Ovary (tissue), 9 donors: ENCODE measurements around the gene S100A16. TPM values are rescaled to one million over a fixed set of nuclear protein-coding genes. Genes with fewer than 3 reads are reported as not detected.

Source experiments
- DNase-seq, 5 donors: peaks; one replicate each; pipeline ENCODE4 v3.0.0-alpha.2; 2019 to 2020
- H3K27ac ChIP-seq, 2 donors: fragments of 200-600 bp; one replicate each; pipeline versions ENCODE4 v1.5.1 to v1.8.0; 2019 to 2022
- H3K27me3 ChIP-seq: fragments of 200-600 bp; one replicate; pipeline ENCODE4 v1.8.0; 2022
- H3K36me3 ChIP-seq: fragments of 200-600 bp; sonication (generic); one replicate; pipeline ENCODE4 v1.5.1; 2019
- H3K4me1 ChIP-seq: one replicate; pipeline ENCODE4 v1.8.1; 2013; ENCODE audit warnings: mild to moderate bottlenecking, moderate library complexity; ENCODE audit not compliant: insufficient read depth
- H3K4me3 ChIP-seq: fragments of 200-600 bp; sonication (generic); one replicate; pipeline ENCODE4 v1.5.1; 2017
- H3K9me3 ChIP-seq, 2 donors: fragments of 200-600 bp in 1 of 2; sonication (generic) in 1 of 2; one replicate each; pipeline versions ENCODE4 v1.5.1 to v1.8.1; 2013 to 2019; ENCODE audit warnings: mild to moderate bottlenecking in 1 of 2, moderate library complexity in 1 of 2
- CTCF ChIP-seq, 3 donors: fragments of 450-650 bp in 2 of 3; fragments of 200-600 bp in 1 of 3; IDR thresholded peaks; one replicate each; pipeline versions ENCODE4 v1.5.1 to v1.8.0; 2016 to 2022; ENCODE audit warnings: antibody characterized with exemption in 3 of 3, mild to moderate bottlenecking in 1 of 3
- EP300 ChIP-seq: sonication (generic); formaldehyde crosslinking; IDR thresholded peaks from one replicate; pipeline ENCODE4 v1.6.1; 2017; ENCODE audit warnings: antibody characterized with exemption
- POLR2A ChIP-seq: fragments of 450-650 bp; IDR thresholded peaks from one replicate; pipeline ENCODE4 v1.6.1; 2017; ENCODE audit warnings: antibody characterized with exemption, mild to moderate bottlenecking, moderate library complexity
- WGBS, 3 donors: extraction: QIAGEN DNeasy Blood & Tissue Kit in 1 of 3; methylation state at CpG; one replicate each; pipeline versions ENCODE4 v1.1.5 to v1.1.7; 2013 to 2017; 5-methylcytosine and 5-hydroxymethylcytosine counted together
- intact Hi-C, 4 donors: fragments of 100-400 bp; cut with DNase I; formaldehyde crosslinking; loops; one replicate each; pipeline versions ENCODE4 v1.11.0 to v1.15.1; 2022 to 2023
- polyA plus RNA-seq, 2 donors: library from polyadenylated mRNA; stranded (reverse); fragments of 200-250 nt in 1 of 2; fragments of 350-450 nt in 1 of 2; fragmentation: Illumina TruSeq in 1 of 2; extraction: RNeasy Lipid Tissue Mini Kit (QIAGEN cat#74804) in 1 of 2; gene quantifications; one replicate each; pipeline ENCODE4 v1.2.3, GENCODE V29; 2013 to 2014
- total RNA-seq, 7 donors: library from RNA; depleted of rRNA in 2 of 7; stranded (reverse); fragments of >200 nt in 2 of 7; fragmentation: NEBNext Ultra II Directional in 3 of 7; extraction: Animal tissue kit (Norgen Biotek cat#: 25700) in 3 of 7; gene quantifications; one replicate each; pipeline versions ENCODE4 v1.1.0 to v1.2.4, GENCODE V29; 2016 to 2023
- donor health status: DM: no; HTN: no; CAD: no; lungs with moderate emphysema.
- donor health status: DM: no; HTN: no; CAD: no.
- donor health status: Bipolar disorder and iron deficiency.
- donor health status: DM: yes; HTN: yes; CAD: no.
- donor health status: DM: no; HTN: no; CAD: no.
- donor health status: DM: yes; HTN: yes; CAD: no.

The S100A16 gene
- total and polyA plus RNA-seq, 9 donors = 40.7 to 200 (median 81.0) TPM

GRCh38 chr1:153561466-153561985, 51.4 kb downstream of the S100A16 start:
- DNase-seq = no peak
- H3K4me3 ChIP-seq = no peak overlapping the region
- peak overlapping the region in 1 of 2 donors; percentile 27 for H3K27ac ChIP-seq
- H3K9me3 ChIP-seq = no peaks in the 10 kb centered on the region
- intact Hi-C loops = loop anchor here in 1 of 4 donors (5.0 to 10.0 kb wide), 2 partner anchors 49 to 207 kb away; partner anchors contain the start of gene S100A9
- peaks cover 16% of the 10 kb centered on the region for H3K4me1 ChIP-seq
- TF ChIP-seq CTCF (IDR thresholded peaks at IDR 0.05) (no peak), POLR2A (no peak), EP300 (no peak)
- no peaks in the 10 kb centered on the region for H3K27me3 ChIP-seq
- H3K36me3 ChIP-seq = no peaks in the 10 kb centered on the region
- 96 to 100% (median 96%) methylated on average over 3 of the region's 3 CpGs for WGBS, 3 donors

GRCh38 chr1:153560771-153561465, 52.0 kb downstream of the S100A16 start:
- H3K4me1 ChIP-seq = peaks cover 11% of the 10 kb centered on the region
- no peaks in the 10 kb centered on the region for H3K36me3 ChIP-seq
- intact Hi-C loops = loop anchor here in 1 of 4 donors (5.0 to 10.0 kb wide), 2 partner anchors 49 to 206 kb away; partner anchors contain the start of gene S100A9
- no peak overlapping the region for H3K4me3 ChIP-seq
- 56 to 70% (median 67%) methylated on average over 10 of the region's 10 CpGs for WGBS, 3 donors
- peak overlapping the region in 1 of 2 donors; percentile 27 for H3K27ac ChIP-seq
- TF ChIP-seq EP300 (no peak), POLR2A (no peak), CTCF (IDR thresholded peaks at IDR 0.05) (no peak)
- no peaks in the 10 kb centered on the region for H3K9me3 ChIP-seq
- H3K27me3 ChIP-seq = no peaks in the 10 kb centered on the region
- peak in 1 of 5 donors; percentile 38 for DNase-seq

- WGBS, 3 donors = 93 to 97% (median 94%) methylated on average over 2 of the region's 2 CpGs
Observed at GRCh38 chr1:153560241-153560640, 52.7 kb downstream of the S100A16 start.

DNA sequence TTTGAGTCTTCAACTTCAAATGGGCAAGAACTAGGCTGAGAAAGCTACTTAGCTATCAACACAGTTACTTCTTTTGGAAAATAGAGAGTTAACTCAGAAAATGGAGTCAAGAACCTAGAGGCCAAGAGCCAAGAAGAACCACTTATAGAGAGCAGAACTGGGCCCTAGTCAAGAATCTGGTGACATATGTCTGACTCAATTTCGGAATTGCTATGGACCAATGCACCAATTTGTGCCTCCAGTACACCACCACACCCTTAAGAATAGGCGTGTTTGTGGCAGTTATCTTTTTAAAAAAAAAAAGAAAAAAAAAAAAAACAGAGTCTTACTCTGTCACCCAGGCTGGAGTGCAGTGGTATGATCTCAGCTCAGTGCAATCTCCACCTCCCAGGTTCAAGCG, 55.1 kb downstream of the S100A16 start:
- TF ChIP-seq CTCF (IDR thresholded peaks at IDR 0.05) = no peak
- Histone ChIP-seq H3K9me3 (no peaks in the 10 kb centered on the region), H3K27ac (no peak overlapping the region), H3K36me3 (no peaks in the 10 kb centered on the region), H3K4me3 (no peak overlapping the region), H3K27me3 (no peaks in the 10 kb centered on the region), H3K4me1 (peaks cover 15% of the 10 kb centered on the region)
- intact Hi-C loops = loop anchor here in 1 of 4 donors (10.0 kb wide), 1 partner anchor 407 kb away; the partner anchor contains the start of genes CREB3L4 and SLC39A1
- no peak for DNase-seq
- 92 to 96% (median 93%) methylated on average over 3 of the region's 3 CpGs for WGBS, 3 donors

More at GRCh38 chr1:153560241-153560640, 52.7 kb downstream of the S100A16 start:
- Histone ChIP-seq H3K9me3 (no peaks in the 10 kb centered on the region), H3K36me3 (no peaks in the 10 kb centered on the region), H3K4me1 (peaks cover 4% of the 10 kb centered on the region), H3K4me3 (no peak overlapping the region), H3K27ac (no peak overlapping the region), H3K27me3 (no peaks in the 10 kb centered on the region)
- DNase-seq = no peak
- no peak for TF ChIP-seq POLR2A
- TF ChIP-seq EP300 = no peak
- TF ChIP-seq CTCF (IDR thresholded peaks at IDR 0.05) = no peak
- intact Hi-C loops = loop anchor here in 1 of 4 donors (5.0 to 10.0 kb wide), 2 partner anchors 48 to 205 kb away; partner anchors contain the start of gene S100A9

Other genes with a start within 250 kb of the S100A16 start
- 1 to 10 TPM in 3 of 7 donors, under 1 TPM in 2, not detected in 2; 0.70 to 2.4 (median 1.0) TPM for gene S100A12, start 237.5 kb downstream of the S100A16 start, total RNA-seq
- gene S100A12, start 237.5 kb downstream of the S100A16 start, polyA plus RNA-seq = 1 to 10 TPM in 1 of 2 donors, under 1 TPM in 1; 0.80 to 1.0 TPM
- 10 to 100 TPM in 3 of 7 donors, 1 to 10 TPM in 4; 5.3 to 60.5 (median 9.1) TPM for gene S100A8, start 222.1 kb downstream of the S100A16 start, total RNA-seq
- 10 to 100 TPM in 1 of 2 donors, 1 to 10 TPM in 1; 8.3 to 19.4 TPM for gene S100A8, start 222.1 kb downstream of the S100A16 start, polyA plus RNA-seq
- not detected for gene S100A7A, start 196.6 kb downstream of the S100A16 start, total RNA-seq
- not detected for gene S100A7A, start 196.6 kb downstream of the S100A16 start, polyA plus RNA-seq
- under 1 TPM in 1 of 7 donors, not detected in 6; 0.97 TPM for gene S100A7, start 152.5 kb downstream of the S100A16 start, total RNA-seq
- not detected for gene S100A7, start 152.5 kb downstream of the S100A16 start, polyA plus RNA-seq
- gene S100A6, start 77.1 kb downstream of the S100A16 start, total RNA-seq = 100 to 1,000 TPM; 170 to 646 (median 456) TPM
- gene S100A6, start 77.1 kb downstream of the S100A16 start, polyA plus RNA-seq = 100 to 1,000 TPM; 587 to 764 TPM
- gene S100A5, start 72.2 kb downstream of the S100A16 start, total RNA-seq = not detected
- not detected for gene S100A5, start 72.2 kb downstream of the S100A16 start, polyA plus RNA-seq
- gene S100A4, start 67.3 kb downstream of the S100A16 start, total RNA-seq = 10 to 100 TPM; 12.7 to 85.5 (median 37.3) TPM
- 100 to 1,000 TPM; 104 to 160 TPM for gene S100A4, start 67.3 kb downstream of the S100A16 start, polyA plus RNA-seq
- 1 to 10 TPM in 3 of 7 donors, under 1 TPM in 1, not detected in 3; 0.48 to 2.5 (median 1.3) TPM for gene S100A3, start 63.9 kb downstream of the S100A16 start, total RNA-seq
- 1 to 10 TPM in 1 of 2 donors, not detected in 1; 2.2 TPM for gene S100A3, start 63.9 kb downstream of the S100A16 start, polyA plus RNA-seq
- gene S100A2, start 47.3 kb downstream of the S100A16 start, total RNA-seq = 1 to 10 TPM in 4 of 7 donors, under 1 TPM in 1, not detected in 2; 0.61 to 4.0 (median 1.8) TPM
- 1 to 10 TPM in 1 of 2 donors, under 1 TPM in 1; 0.88 to 3.3 TPM for gene S100A2, start 47.3 kb downstream of the S100A16 start, polyA plus RNA-seq
- 10 to 100 TPM in 1 of 7 donors, 1 to 10 TPM in 4, not detected in 2; 1.3 to 19.8 (median 2.9) TPM for gene S100A14, start 3.2 kb upstream of the S100A16 start, total RNA-seq
- under 1 TPM; 0.40 to 0.68 TPM for gene S100A14, start 3.2 kb upstream of the S100A16 start, polyA plus RNA-seq
- gene S100A13, start 14.4 kb upstream of the S100A16 start, total RNA-seq = 100 to 1,000 TPM in 4 of 7 donors, 10 to 100 TPM in 3; 73.2 to 263 (median 103) TPM
- gene S100A13, start 14.4 kb upstream of the S100A16 start, polyA plus RNA-seq = 100 to 1,000 TPM; 179 to 560 TPM
- 10 to 100 TPM in 2 of 7 donors, 1 to 10 TPM in 3, under 1 TPM in 1, not detected in 1; 0.91 to 77.2 (median 4.8) TPM for gene S100A1, start 15.3 kb upstream of the S100A16 start, total RNA-seq
- gene S100A1, start 15.3 kb upstream of the S100A16 start, polyA plus RNA-seq = 1 to 10 TPM in 1 of 2 donors, under 1 TPM in 1; 0.97 to 1.2 TPM
- 10 to 100 TPM; 54.0 to 91.1 (median 79.0) TPM for gene CHTOP, start 20.9 kb upstream of the S100A16 start, total RNA-seq
- 10 to 100 TPM; 66.3 to 72.9 TPM for gene CHTOP, start 20.9 kb upstream of the S100A16 start, polyA plus RNA-seq
- gene SNAPIN, start 45.6 kb upstream of the S100A16 start, total RNA-seq = 10 to 100 TPM; 31.6 to 48.9 (median 38.4) TPM
- gene SNAPIN, start 45.6 kb upstream of the S100A16 start, polyA plus RNA-seq = 10 to 100 TPM; 41.3 to 70.2 TPM
- 100 to 1,000 TPM in 6 of 7 donors, 10 to 100 TPM in 1; 92.5 to 133 (median 122) TPM for gene ILF2, start 57.9 kb upstream of the S100A16 start, total RNA-seq
- gene ILF2, start 57.9 kb upstream of the S100A16 start, polyA plus RNA-seq = 100 to 1,000 TPM in 1 of 2 donors, 10 to 100 TPM in 1; 87.3 to 206 TPM
- gene NPR1, start 65.6 kb upstream of the S100A16 start, total RNA-seq = 10 to 100 TPM; 23.6 to 96.5 (median 50.7) TPM
- 10 to 100 TPM; 20.6 to 31.3 TPM for gene NPR1, start 65.6 kb upstream of the S100A16 start, polyA plus RNA-seq
- 10 to 100 TPM; 49.5 to 74.4 (median 58.6) TPM for gene INTS3, start 114.9 kb upstream of the S100A16 start, total RNA-seq
- gene INTS3, start 114.9 kb upstream of the S100A16 start, polyA plus RNA-seq = 10 to 100 TPM; 41.6 to 54.5 TPM
- 10 to 100 TPM in 6 of 7 donors, 1 to 10 TPM in 1; 9.5 to 50.9 (median 31.1) TPM for gene SLC27A3, start 162.3 kb upstream of the S100A16 start, total RNA-seq
- 10 to 100 TPM; 23.2 to 31.5 TPM for gene SLC27A3, start 162.3 kb upstream of the S100A16 start, polyA plus RNA-seq